GM12878 (cell line): ENCODE results near the gene DDX39A.

Experiments used
- BCL11A ChIP-seq: IDR thresholded peaks from 2 replicates; pipeline ENCODE4 v1.6.1; 2011; ENCODE audit warnings: low read depth, low read length
- CEBPB ChIP-seq, 2 experiments: fragments of 150-350 bp in 1 of 2; IDR thresholded peaks; 2 replicates each; pipeline ENCODE4 v1.6.1; 2012 to 2014; ENCODE audit warnings: low read depth in 2 of 2, low read length in 2 of 2, borderline replicate concordance in 1 of 2, inconsistent platforms in 1 of 2
- ESRRA ChIP-seq: IDR thresholded peaks from 2 replicates; pipeline ENCODE4 v1.6.1; 2012; ENCODE audit warnings: mild to moderate bottlenecking, low read length, improper control_type of control experiment
- FOS ChIP-seq: IDR thresholded peaks from 3 replicates; pipeline ENCODE4 v1.6.1; 2011; ENCODE audit warnings: borderline replicate concordance; ENCODE audit not compliant: insufficient read length; ENCODE audit errors: extremely low read depth
- HCFC1 ChIP-seq: fragments of 150-350 bp; IDR thresholded peaks from 2 replicates; pipeline ENCODE4 v1.6.1; 2014; ENCODE audit warnings: low read length
- POLR2AphosphoS5 ChIP-seq: IDR thresholded peaks from 2 replicates; pipeline ENCODE4 v1.6.1; 2011; ENCODE audit warnings: mild to moderate bottlenecking, low read length, inconsistent platforms
- SIN3A ChIP-seq: IDR thresholded peaks from 2 replicates; pipeline ENCODE4 v1.6.1; 2012; ENCODE audit warnings: low read depth, low read length, improper control_type of control experiment
- TF ChIP-seq, protein P1 (sequence below), 3 experiments: IDR thresholded peaks in 2 of 3; conservative IDR thresholded peaks in 1 of 3; 2 replicates each; pipeline ENCODE4 v1.5.1; 2011; ENCODE audit warnings: low read depth in 3 of 3, low read length in 3 of 3, mild to moderate bottlenecking in 3 of 3, control low read depth in 2 of 3, moderate library complexity in 2 of 3, inconsistent platforms in 1 of 3, mixed read lengths in 1 of 3; ENCODE audit not compliant: control insufficient read depth in 2 of 3, insufficient read depth in 1 of 3; ENCODE audit errors: extremely low read depth in 1 of 3
- TF ChIP-seq, protein P2 (sequence below): fragments of 450-650 bp; IDR thresholded peaks from 2 replicates; pipeline ENCODE4 v1.6.1; 2016; ENCODE audit warnings: mild to moderate bottlenecking, moderate library complexity, borderline replicate concordance
- TF ChIP-seq, protein P3 (sequence below): fragments of 450-650 bp; formaldehyde crosslinking; IDR thresholded peaks from 2 replicates; pipeline ENCODE4 v1.5.0; 2022; ENCODE audit warnings: mild to moderate bottlenecking, missing genetic modification characterization
- TF ChIP-seq, protein P4 (sequence below): IDR thresholded peaks from 2 replicates; pipeline ENCODE4 v1.6.1; 2012; ENCODE audit warnings: low read depth, low read length, improper control_type of control experiment

DNA sequence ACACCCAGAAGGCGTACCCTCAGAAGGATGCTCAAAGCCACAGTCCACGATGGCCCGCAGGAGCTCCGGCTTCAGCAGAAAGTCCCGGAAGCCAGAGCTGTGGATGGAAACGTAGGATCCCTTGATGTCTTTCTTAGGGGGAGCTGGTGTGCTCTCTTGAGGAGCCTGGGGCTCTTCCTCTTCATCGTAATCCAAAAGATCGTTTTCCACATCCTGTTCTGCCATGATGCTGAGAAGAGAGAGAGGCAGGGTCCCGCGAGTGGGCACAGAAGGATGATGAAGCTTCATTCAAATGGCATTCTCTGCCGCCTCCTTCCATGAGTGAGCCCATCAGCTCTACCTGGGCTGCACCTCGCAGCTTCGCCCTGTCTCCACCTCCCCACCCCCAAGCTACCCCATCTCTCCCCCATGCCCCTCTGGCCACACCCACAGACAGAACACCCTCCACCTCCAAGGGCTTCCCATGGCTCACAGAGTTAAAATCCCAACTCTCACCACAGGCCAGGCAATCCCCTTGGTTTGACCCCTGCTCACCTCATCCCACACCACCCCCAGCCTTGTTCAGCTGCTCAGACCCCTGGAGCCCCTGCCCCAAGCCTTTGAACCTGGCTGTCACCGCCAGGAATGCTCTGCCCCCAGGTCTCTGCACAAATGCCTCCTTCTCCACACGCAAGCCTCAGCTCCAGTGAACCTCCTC lies 6.0 kb downstream of the DDX39A start:
- TF ChIP-seq, protein P1, sequence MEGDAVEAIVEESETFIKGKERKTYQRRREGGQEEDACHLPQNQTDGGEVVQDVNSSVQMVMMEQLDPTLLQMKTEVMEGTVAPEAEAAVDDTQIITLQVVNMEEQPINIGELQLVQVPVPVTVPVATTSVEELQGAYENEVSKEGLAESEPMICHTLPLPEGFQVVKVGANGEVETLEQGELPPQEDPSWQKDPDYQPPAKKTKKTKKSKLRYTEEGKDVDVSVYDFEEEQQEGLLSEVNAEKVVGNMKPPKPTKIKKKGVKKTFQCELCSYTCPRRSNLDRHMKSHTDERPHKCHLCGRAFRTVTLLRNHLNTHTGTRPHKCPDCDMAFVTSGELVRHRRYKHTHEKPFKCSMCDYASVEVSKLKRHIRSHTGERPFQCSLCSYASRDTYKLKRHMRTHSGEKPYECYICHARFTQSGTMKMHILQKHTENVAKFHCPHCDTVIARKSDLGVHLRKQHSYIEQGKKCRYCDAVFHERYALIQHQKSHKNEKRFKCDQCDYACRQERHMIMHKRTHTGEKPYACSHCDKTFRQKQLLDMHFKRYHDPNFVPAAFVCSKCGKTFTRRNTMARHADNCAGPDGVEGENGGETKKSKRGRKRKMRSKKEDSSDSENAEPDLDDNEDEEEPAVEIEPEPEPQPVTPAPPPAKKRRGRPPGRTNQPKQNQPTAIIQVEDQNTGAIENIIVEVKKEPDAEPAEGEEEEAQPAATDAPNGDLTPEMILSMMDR (IDR thresholded peaks at IDR 0.05 in 2 of 3, conservative IDR thresholded peaks at IDR 0.05 in 1 of 3; ENCODE audit: control insufficient read depth in 2 of 3, extremely low read depth in 1 of 3, insufficient read depth in 1 of 3, low read depth in 3 of 3, low read length in 3 of 3): no peak
- TF ChIP-seq CEBPB (IDR thresholded peaks at IDR 0.05; ENCODE audit: borderline replicate concordance in 1 of 2, low read depth in 2 of 2, low read length in 2 of 2): no peak
- TF ChIP-seq, protein P2, sequence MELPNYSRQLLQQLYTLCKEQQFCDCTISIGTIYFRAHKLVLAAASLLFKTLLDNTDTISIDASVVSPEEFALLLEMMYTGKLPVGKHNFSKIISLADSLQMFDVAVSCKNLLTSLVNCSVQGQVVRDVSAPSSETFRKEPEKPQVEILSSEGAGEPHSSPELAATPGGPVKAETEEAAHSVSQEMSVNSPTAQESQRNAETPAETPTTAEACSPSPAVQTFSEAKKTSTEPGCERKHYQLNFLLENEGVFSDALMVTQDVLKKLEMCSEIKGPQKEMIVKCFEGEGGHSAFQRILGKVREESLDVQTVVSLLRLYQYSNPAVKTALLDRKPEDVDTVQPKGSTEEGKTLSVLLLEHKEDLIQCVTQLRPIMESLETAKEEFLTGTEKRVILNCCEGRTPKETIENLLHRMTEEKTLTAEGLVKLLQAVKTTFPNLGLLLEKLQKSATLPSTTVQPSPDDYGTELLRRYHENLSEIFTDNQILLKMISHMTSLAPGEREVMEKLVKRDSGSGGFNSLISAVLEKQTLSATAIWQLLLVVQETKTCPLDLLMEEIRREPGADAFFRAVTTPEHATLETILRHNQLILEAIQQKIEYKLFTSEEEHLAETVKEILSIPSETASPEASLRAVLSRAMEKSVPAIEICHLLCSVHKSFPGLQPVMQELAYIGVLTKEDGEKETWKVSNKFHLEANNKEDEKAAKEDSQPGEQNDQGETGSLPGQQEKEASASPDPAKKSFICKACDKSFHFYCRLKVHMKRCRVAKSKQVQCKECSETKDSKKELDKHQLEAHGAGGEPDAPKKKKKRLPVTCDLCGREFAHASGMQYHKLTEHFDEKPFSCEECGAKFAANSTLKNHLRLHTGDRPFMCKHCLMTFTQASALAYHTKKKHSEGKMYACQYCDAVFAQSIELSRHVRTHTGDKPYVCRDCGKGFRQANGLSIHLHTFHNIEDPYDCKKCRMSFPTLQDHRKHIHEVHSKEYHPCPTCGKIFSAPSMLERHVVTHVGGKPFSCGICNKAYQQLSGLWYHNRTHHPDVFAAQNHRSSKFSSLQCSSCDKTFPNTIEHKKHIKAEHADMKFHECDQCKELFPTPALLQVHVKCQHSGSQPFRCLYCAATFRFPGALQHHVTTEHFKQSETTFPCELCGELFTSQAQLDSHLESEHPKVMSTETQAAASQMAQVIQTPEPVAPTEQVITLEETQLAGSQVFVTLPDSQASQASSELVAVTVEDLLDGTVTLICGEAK: no peak
- TF ChIP-seq, protein P3, sequence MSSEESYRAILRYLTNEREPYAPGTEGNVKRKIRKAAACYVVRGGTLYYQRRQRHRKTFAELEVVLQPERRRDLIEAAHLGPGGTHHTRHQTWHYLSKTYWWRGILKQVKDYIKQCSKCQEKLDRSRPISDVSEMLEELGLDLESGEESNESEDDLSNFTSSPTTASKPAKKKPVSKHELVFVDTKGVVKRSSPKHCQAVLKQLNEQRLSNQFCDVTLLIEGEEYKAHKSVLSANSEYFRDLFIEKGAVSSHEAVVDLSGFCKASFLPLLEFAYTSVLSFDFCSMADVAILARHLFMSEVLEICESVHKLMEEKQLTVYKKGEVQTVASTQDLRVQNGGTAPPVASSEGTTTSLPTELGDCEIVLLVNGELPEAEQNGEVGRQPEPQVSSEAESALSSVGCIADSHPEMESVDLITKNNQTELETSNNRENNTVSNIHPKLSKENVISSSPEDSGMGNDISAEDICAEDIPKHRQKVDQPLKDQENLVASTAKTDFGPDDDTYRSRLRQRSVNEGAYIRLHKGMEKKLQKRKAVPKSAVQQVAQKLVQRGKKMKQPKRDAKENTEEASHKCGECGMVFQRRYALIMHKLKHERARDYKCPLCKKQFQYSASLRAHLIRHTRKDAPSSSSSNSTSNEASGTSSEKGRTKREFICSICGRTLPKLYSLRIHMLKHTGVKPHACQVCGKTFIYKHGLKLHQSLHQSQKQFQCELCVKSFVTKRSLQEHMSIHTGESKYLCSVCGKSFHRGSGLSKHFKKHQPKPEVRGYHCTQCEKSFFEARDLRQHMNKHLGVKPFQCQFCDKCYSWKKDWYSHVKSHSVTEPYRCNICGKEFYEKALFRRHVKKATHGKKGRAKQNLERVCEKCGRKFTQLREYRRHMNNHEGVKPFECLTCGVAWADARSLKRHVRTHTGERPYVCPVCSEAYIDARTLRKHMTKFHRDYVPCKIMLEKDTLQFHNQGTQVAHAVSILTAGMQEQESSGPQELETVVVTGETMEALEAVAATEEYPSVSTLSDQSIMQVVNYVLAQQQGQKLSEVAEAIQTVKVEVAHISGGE: no peak
- no peak for TF ChIP-seq FOS
- TF ChIP-seq, protein P4, sequence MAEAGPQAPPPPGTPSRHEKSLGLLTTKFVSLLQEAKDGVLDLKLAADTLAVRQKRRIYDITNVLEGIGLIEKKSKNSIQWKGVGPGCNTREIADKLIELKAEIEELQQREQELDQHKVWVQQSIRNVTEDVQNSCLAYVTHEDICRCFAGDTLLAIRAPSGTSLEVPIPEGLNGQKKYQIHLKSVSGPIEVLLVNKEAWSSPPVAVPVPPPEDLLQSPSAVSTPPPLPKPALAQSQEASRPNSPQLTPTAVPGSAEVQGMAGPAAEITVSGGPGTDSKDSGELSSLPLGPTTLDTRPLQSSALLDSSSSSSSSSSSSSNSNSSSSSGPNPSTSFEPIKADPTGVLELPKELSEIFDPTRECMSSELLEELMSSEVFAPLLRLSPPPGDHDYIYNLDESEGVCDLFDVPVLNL: no peak
- TF ChIP-seq SIN3A: no peak
- TF ChIP-seq POLR2AphosphoS5: no peak
- TF ChIP-seq HCFC1: no peak
- no peak for TF ChIP-seq ESRRA
- TF ChIP-seq BCL11A: no peak
